LNCAP (cell line): Measurements from ENCODE around the gene CBR4.

ENCODE experiments used
- CTCF ChIP-seq: fragments of 450-650 bp; IDR thresholded peaks from 2 replicates; pipeline ENCODE4 v1.5.1; 2017; ENCODE audit warnings: mild to moderate bottlenecking

Gene CBR4

DNA sequence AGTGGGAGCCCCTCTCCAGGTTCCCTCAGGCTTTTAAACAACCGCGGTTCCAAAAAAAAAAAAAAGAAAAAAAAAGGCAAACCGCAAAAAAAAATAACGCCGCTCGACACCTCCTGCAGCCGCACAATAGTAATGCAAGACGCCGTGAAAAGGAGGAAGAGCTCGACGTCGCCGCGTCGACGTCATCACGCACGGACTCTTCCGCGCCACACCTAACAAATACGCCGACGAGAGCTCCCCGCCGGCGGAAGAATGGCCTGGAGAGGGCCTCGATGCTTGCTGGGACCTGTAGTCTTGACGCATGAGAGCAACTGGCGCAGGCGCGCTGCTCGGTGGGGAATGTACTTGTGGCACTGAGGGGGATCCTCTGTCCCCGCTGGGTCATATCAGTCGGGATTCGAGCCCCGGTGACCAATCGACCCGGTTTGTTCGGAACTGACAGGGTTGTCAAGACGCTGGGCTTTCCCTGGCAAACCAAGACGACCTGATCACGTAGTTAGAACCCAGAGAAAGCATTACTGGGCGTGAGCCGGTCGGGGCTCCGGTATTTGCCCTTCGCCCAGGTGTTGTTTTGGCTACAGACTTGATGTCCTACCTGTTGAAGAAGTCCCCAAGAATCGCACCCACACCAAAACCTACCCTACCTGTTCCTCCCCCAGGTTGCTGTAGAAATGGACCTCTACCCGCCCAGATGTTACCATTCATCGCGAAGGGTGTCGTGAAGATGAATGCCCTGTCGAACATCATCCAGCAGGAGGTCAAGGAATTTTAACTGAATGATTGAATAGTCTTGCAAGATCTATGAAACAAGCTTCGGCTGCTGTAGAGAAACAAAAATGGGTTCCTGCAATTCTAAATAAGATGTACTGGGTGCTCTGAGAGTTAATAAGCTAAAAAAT, at the start of gene CBR4:
CBR4 (minus strand) TSS at position 131 of the 899 bp plus-strand sequence. CDS start 166 bp downstream, outside the sequence.
- 0 out of 2 replicates have a peak, but pooled peaks have one; percentile 16 for TF ChIP-seq CTCF

DNA sequence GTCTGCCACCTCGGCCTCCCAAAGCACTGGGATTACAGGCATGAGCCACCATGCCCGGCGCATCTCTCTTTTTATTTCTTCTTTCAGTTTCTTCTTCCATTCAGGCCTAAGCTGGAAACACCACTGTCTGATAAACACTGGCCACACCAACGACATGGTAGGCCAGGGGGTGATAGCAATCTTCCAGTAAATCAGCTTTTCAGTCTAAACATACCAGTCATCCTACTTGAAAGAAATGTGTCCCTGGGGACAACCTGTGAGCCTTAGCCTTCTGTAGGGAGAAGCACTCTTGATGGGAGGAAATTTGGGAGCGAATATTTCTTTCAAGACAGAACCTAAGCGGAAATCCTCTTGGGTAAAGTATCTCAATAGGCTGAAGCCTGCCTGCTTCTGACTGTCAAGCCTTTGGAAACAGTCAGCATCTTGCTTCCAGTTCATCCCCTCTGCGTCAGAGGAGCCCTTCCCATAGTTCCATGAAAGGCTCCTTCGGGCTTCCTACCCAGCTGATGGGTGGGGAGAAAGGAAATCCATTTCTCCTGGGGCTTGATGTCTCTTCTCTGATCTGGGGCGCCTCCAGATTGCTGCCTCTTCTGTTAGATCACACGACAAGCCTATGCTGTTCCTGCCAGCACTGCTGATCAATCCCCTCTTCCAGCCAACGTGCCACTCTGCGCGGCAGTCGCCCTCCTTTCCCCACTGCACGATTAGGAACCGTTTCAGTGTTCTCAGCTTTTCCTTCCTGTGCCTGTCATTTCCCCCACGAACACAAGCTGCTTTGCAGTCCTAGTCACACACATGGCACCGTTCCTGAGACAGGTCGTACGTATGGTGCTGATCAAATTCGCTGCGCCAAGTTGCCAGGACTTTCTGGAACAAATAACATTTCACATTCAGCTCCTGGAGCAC, 49.5 kb upstream of the CBR4 start:
- TF ChIP-seq CTCF, result no peak

GRCh38 chr4:169058312-169058711, 48.3 kb upstream of the CBR4 start:
- TF ChIP-seq CTCF, result no peak

- no peak for TF ChIP-seq CTCF
Measured at GRCh38 chr4:169054879-169055278, 44.8 kb upstream of the CBR4 start.

DNA sequence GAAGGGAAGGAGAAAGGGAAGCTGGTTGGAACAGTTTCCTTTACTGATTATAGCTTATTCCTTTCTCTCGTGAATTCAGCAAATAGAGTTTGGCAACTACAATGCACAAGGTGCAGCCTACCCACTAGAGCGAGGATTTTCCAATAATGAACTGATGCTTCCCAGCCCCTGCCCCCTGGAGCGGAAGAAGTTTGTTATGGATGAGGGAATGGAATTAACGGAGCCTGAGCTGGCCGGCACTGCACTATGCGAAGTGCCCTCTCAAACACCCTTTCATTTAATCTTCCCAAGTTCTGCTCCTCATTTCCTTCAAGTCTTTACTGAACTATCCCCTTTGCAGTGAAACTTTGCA, 42.5 kb upstream of the CBR4 start:
- TF ChIP-seq CTCF, result no peak

DNA sequence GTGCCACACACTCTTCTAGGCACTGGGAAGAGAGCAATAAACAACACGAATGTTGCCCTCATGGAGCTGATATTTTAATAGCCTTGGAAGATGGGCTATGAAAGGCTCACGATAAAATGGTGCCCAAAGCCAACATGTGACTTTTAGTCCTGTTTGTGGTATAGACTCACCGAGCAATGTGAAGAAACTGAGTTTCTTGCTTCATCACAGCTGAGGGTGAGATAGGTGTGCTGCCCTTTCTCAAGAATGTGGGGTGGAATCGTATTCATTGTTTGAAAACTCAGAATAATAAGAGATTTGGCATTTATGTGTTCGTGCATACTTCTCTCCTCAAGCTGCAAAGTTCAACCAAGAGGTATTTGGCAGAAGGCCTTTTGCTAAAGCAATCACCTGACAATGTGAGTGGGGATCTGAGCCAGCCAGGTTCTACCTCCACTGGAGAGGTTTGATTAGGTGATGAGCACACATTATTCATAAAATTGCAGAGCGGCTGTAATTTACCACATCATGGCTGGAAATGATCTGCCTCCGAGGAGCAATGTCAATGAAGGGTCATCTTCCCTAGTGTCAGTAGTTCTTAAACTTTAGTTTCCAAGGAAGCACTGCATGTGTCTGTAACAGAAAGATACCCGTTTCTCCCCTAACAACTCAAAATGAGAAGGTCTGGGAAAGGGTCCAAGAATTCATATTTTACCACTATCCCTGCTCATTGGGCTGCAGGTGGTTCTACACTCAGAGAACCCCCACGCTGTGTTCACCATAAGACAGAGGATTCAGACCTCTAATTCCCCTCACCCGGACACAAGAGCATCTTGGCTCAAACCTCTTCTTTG, 41.9 kb upstream of the CBR4 start:
- TF ChIP-seq CTCF, result no peak
